H1 (cell line): ENCODE data around the gene PID1. TPM values are rescaled to one million over a fixed set of nuclear protein-coding genes. Genes with fewer than 3 reads are reported as not detected.

Source experiments
- CTCF ChIA-PET: fragments of 300-600 bp; sonication (Branson Sonifier 250); formaldehyde crosslinking; loops from one replicate; lab custom pipeline; 2021; ENCODE audit not compliant: partially characterized antibody; lab: Charles Lee
- POLR2A ChIA-PET: fragments of 300-600 bp; sonication (Branson Sonifier 250); formaldehyde crosslinking; loops from one replicate; lab custom pipeline; 2021; ENCODE audit warnings: inconsistent platforms; ENCODE audit not compliant: partially characterized antibody; lab: Charles Lee
- DNase-seq, 2 experiments: peaks; one replicate each; pipeline versions ENCODE4 v3.0.0 to v3.0.0-alpha.2; 2010 to 2022; ENCODE audit warnings: low spot score in 2 of 2, low read depth in 1 of 2, mixed read lengths in 1 of 2
- FAIRE-seq: peaks from 2 replicates; lab custom pipeline; 2011; peaks lifted over from hg19 to GRCh38; lab: Jason Lieb, UNC
- H2AFZ ChIP-seq: 2 replicates; pipeline ENCODE4 v1.8.1; 2012; ENCODE audit warnings: low read length, inconsistent platforms
- H2AK5ac ChIP-seq: 2 replicates; pipeline ENCODE4 v1.6.1; 2013; ENCODE audit warnings: low read depth, low read length
- H2BK120ac ChIP-seq: replicated peaks from 2 replicates; pipeline ENCODE3; 2013; ENCODE audit warnings: low read depth, low read length, inconsistent platforms
- H2BK12ac ChIP-seq: 2 replicates; pipeline ENCODE4 v1.6.1; 2013; ENCODE audit warnings: low read depth, low read length
- H2BK15ac ChIP-seq: 2 replicates; pipeline ENCODE4 v1.6.1; 2013; ENCODE audit warnings: low read length
- H2BK20ac ChIP-seq: 2 replicates; pipeline ENCODE4 v1.6.1; 2013; ENCODE audit warnings: low read length
- H2BK5ac ChIP-seq: 2 replicates; pipeline ENCODE4 v1.6.1; 2013; ENCODE audit warnings: low read depth, low read length
- H3K14ac ChIP-seq: 2 replicates; pipeline ENCODE4 v1.6.1; 2013; ENCODE audit warnings: inconsistent platforms; ENCODE audit not compliant: insufficient read length
- H3K18ac ChIP-seq: 2 replicates; pipeline ENCODE4 v1.6.1; 2013; ENCODE audit warnings: low read length; ENCODE audit errors: extremely low read depth
- H3K23ac ChIP-seq: 2 replicates; pipeline ENCODE4 v1.6.1; 2013; ENCODE audit warnings: inconsistent platforms; ENCODE audit not compliant: insufficient read length
- H3K23me2 ChIP-seq: 2 replicates; pipeline ENCODE4 v1.6.1; 2013; ENCODE audit warnings: low read depth, low read length
- H3K27ac ChIP-seq: 2 replicates; pipeline ENCODE4 v1.6.1; 2011; ENCODE audit warnings: low read depth, low read length, inconsistent platforms
- H3K27me3 ChIP-seq, 4 experiments: replicated peaks in 1 of 4; 1 replicate in 1 of 4; 2 replicates in 3 of 4; pipeline versions ENCODE4 v1.6.1 to v1.8.1; 2011 to 2013; ENCODE audit warnings: low read length in 3 of 4, mild to moderate bottlenecking in 3 of 4, inconsistent platforms in 2 of 4, mixed read lengths in 2 of 4, moderate library complexity in 1 of 4; ENCODE audit not compliant: control insufficient read depth in 3 of 4, insufficient read depth in 3 of 4; ENCODE audit errors: extremely low read depth in 1 of 4
- H3K36me3 ChIP-seq, 4 experiments: 2 replicates each; pipeline versions ENCODE4 v1.6.1 to v1.8.1; 2011 to 2013; ENCODE audit warnings: mild to moderate bottlenecking in 4 of 4, low read length in 3 of 4, moderate library complexity in 2 of 4, control low read depth in 1 of 4, inconsistent platforms in 1 of 4; ENCODE audit not compliant: insufficient read depth in 4 of 4, control insufficient read depth in 2 of 4
- H3K4ac ChIP-seq: replicated peaks from 2 replicates; pipeline ENCODE3; 2013; ENCODE audit warnings: low read length, low read depth, mixed read lengths, inconsistent platforms; ENCODE audit not compliant: insufficient read length
- H3K4me1 ChIP-seq, 4 experiments: replicated peaks in 1 of 4; 1 replicate in 1 of 4; 2 replicates in 3 of 4; pipeline versions ENCODE4 v1.6.1 to v1.8.1; 2011 to 2013; ENCODE audit warnings: low read length in 3 of 4, inconsistent platforms in 2 of 4, mixed read lengths in 1 of 4; ENCODE audit not compliant: insufficient read depth in 4 of 4, control insufficient read depth in 3 of 4
- H3K4me2 ChIP-seq, 2 experiments: 2 replicates each; pipeline versions ENCODE4 v1.6.1 to v1.8.1; 2011 to 2013; ENCODE audit warnings: low read depth in 2 of 2, low read length in 2 of 2, control low read depth in 1 of 2, inconsistent platforms in 1 of 2, mild to moderate bottlenecking in 1 of 2; ENCODE audit not compliant: insufficient read depth in 1 of 2
- H3K4me3 ChIP-seq, 4 experiments: fragments of 200-600, 300-600 bp in 1 of 4; sonication (generic), shearing (Covaris generic), sonication (Bioruptor Twin) in 1 of 4; 2 replicates each; pipeline versions ENCODE4 v1.5.1 to v1.8.1; 2011 to 2016; ENCODE audit warnings: low read length in 4 of 4, low read depth in 3 of 4, control low read depth in 2 of 4, inconsistent platforms in 2 of 4, mild to moderate bottlenecking in 2 of 4, mixed read lengths in 1 of 4, moderate library complexity in 1 of 4; ENCODE audit not compliant: insufficient read depth in 2 of 4; ENCODE audit errors: extremely low read depth in 1 of 4
- H3K56ac ChIP-seq: replicated peaks from 2 replicates; pipeline ENCODE3; 2013; ENCODE audit warnings: low read depth, mild to moderate bottlenecking, mixed read lengths, low read length, inconsistent platforms; ENCODE audit not compliant: insufficient read length
- H3K79me1 ChIP-seq: 2 replicates; pipeline ENCODE4 v1.6.1; 2013; ENCODE audit warnings: low read depth, low read length, control low read depth
- H3K79me2 ChIP-seq, 2 experiments: 2 replicates each; pipeline versions ENCODE4 v1.6.1 to v1.8.1; 2012 to 2013; ENCODE audit warnings: low read length in 2 of 2, mild to moderate bottlenecking in 2 of 2, inconsistent platforms in 1 of 2; ENCODE audit not compliant: insufficient read depth in 2 of 2, control insufficient read depth in 1 of 2
- H3K9ac ChIP-seq, 4 experiments: replicated peaks in 1 of 4; 1 replicate in 1 of 4; 2 replicates in 3 of 4; pipeline versions ENCODE4 v1.6.1 to v1.8.1; 2011 to 2013; ENCODE audit warnings: low read depth in 3 of 4, low read length in 3 of 4, control low read depth in 2 of 4, mild to moderate bottlenecking in 2 of 4, moderate library complexity in 2 of 4, inconsistent platforms in 1 of 4; ENCODE audit errors: extremely low read depth in 1 of 4
- H3K9me3 ChIP-seq, 2 experiments: 2 replicates each; pipeline versions ENCODE4 v1.6.1 to v1.8.1; 2012 to 2013; ENCODE audit warnings: mild to moderate bottlenecking in 2 of 2, moderate library complexity in 2 of 2, control low read depth in 1 of 2, inconsistent platforms in 1 of 2, low read depth in 1 of 2, low read length in 1 of 2, mixed read lengths in 1 of 2; ENCODE audit not compliant: insufficient read depth in 2 of 2
- H4K20me1 ChIP-seq, 2 experiments: replicated peaks in 1 of 2; 2 replicates each; pipeline versions ENCODE3 to v1.8.1; 2011 to 2013; ENCODE audit warnings: inconsistent platforms in 2 of 2, low read length in 2 of 2, mild to moderate bottlenecking in 1 of 2; ENCODE audit not compliant: insufficient read depth in 2 of 2, control insufficient read depth in 1 of 2
- H4K5ac ChIP-seq: 2 replicates; pipeline ENCODE4 v1.6.1; 2013; ENCODE audit warnings: low read length, low read depth, mixed read lengths, inconsistent platforms; ENCODE audit not compliant: insufficient read length
- H4K8ac ChIP-seq: 2 replicates; pipeline ENCODE4 v1.8.0; 2013; ENCODE audit warnings: mild to moderate bottlenecking, moderate library complexity, low read length, inconsistent platforms; ENCODE audit not compliant: insufficient read depth; ENCODE audit errors: extremely low read depth
- H4K91ac ChIP-seq: replicated peaks from 2 replicates; pipeline ENCODE3; 2013; ENCODE audit warnings: low read length, mixed read lengths, inconsistent platforms; ENCODE audit not compliant: insufficient read length
- BRCA1 ChIP-seq: IDR thresholded peaks from 2 replicates; pipeline ENCODE4 v1.6.1; 2012; ENCODE audit warnings: low read depth, low read length, improper control_type of control experiment
- CHD2 ChIP-seq: IDR thresholded peaks from 2 replicates; pipeline ENCODE4 v1.6.1; 2012; ENCODE audit warnings: low read length, improper control_type of control experiment
- CREB1 ChIP-seq: IDR thresholded peaks from 2 replicates; pipeline ENCODE4 v1.6.1; 2012; ENCODE audit warnings: inconsistent platforms
- GABPA ChIP-seq: IDR thresholded peaks from 2 replicates; pipeline ENCODE4 v1.6.1; 2011; ENCODE audit warnings: mild to moderate bottlenecking, low read length, moderate library complexity, borderline replicate concordance; ENCODE audit not compliant: insufficient read depth
- KDM4A ChIP-seq: IDR thresholded peaks from one replicate; pipeline ENCODE4 v1.7.1; 2012; ENCODE audit warnings: low read depth, mild to moderate bottlenecking, moderate library complexity, low read length, inconsistent platforms; ENCODE audit not compliant: severe bottlenecking
- KDM5A ChIP-seq: fragments of 200-600 bp; IDR thresholded peaks from 2 replicates; pipeline ENCODE4 v1.7.1; 2012; ENCODE audit warnings: mild to moderate bottlenecking, low read length, inconsistent platforms, mixed read lengths
- NRF1 ChIP-seq: IDR thresholded peaks from 2 replicates; pipeline ENCODE4 v1.6.1; 2011; ENCODE audit warnings: mild to moderate bottlenecking, low read depth, low read length, improper control_type of control experiment
- POLR2A ChIP-seq, 2 experiments: IDR thresholded peaks; 1 replicate in 1 of 2; 2 replicates in 1 of 2; pipeline ENCODE4 v1.6.1; 2011; ENCODE audit warnings: low read depth in 2 of 2, low read length in 2 of 2, mild to moderate bottlenecking in 2 of 2; ENCODE audit errors: control extremely low read depth in 1 of 2
- RFX5 ChIP-seq: IDR thresholded peaks from 2 replicates; pipeline ENCODE4 v1.6.1; 2011; ENCODE audit warnings: low read depth, low read length, improper control_type of control experiment, borderline replicate concordance
- SIX5 ChIP-seq: IDR thresholded peaks from 2 replicates; pipeline ENCODE4 v1.6.1; 2011; ENCODE audit warnings: mild to moderate bottlenecking, low read depth, low read length
- SUZ12 ChIP-seq: fragments of 200-600 bp; sonication (generic); IDR thresholded peaks from 2 replicates; pipeline ENCODE4 v1.6.1; 2012; ENCODE audit warnings: mild to moderate bottlenecking, inconsistent platforms, low read length, moderate library complexity, mixed read lengths
- TBP ChIP-seq: IDR thresholded peaks from 2 replicates; pipeline ENCODE4 v1.6.1; 2011; ENCODE audit warnings: low read depth, low read length, improper control_type of control experiment
- USF2 ChIP-seq: IDR thresholded peaks from 2 replicates; pipeline ENCODE4 v1.6.1; 2011; ENCODE audit warnings: low read length, improper control_type of control experiment
- WGBS, 2 experiments: shearing (Covaris generic) in 1 of 2; methylation state at CpG; one replicate each; pipeline versions ENCODE4 v1.1.6 to v1.1.7; 2013 to 2015; ENCODE audit warnings: low lambda C conversion rate in 2 of 2, mixed read lengths in 2 of 2, inconsistent platforms in 1 of 2, low coverage in 1 of 2, missing lambda C conversion rate in 1 of 2; ENCODE audit not compliant: insufficient replicate concordance in 2 of 2, insufficient coverage in 1 of 2, insufficient read length in 1 of 2; ENCODE audit errors: extremely low coverage in 1 of 2, missing lambda C conversion rate in 1 of 2; 5-methylcytosine and 5-hydroxymethylcytosine counted together
- polyA plus RNA-seq, 7 experiments: library from polyadenylated mRNA; depleted of rRNA in 3 of 7; stranded (reverse) in 5 of 7; unstranded in 2 of 7; fragments of >200 nt in 5 of 7; fragments of 200-250 nt in 2 of 7; gene quantifications; 1 replicate in 5 of 7; 2 replicates in 1 of 7; 4 replicates in 1 of 7; pipeline versions ENCODE4 v1.2.1 to v1.2.3, GENCODE V29; 2011 to 2013; ENCODE audit warnings: missing spikeins in 2 of 7, mixed read lengths in 2 of 7
- total RNA-seq: library from RNA; stranded (reverse); fragmentation: NEBNext Ultra II Directional; extraction: Animal tissue kit (Norgen Biotek cat#: 25700); gene quantifications from 2 replicates; pipeline ENCODE4 v1.2.1, GENCODE V29; 2021

PID1 gene
- total and polyA plus RNA-seq, 2 of the 8 experiments (the other 6 are each of a cell fraction or from before 2014, with no cell fraction given): 1.5 to 3.3 TPM

- no peak overlapping the region for H2BK20ac ChIP-seq
- H3K23ac ChIP-seq: no peak overlapping the region
- H4K5ac ChIP-seq: no peak overlapping the region
- H2BK5ac ChIP-seq: no peak overlapping the region
- no peaks in the 10 kb centered on the region for H3K27me3 ChIP-seq
- H3K9ac ChIP-seq: no peak overlapping the region
- no peak overlapping the region for H3K4me2 ChIP-seq
- FAIRE-seq (no peak), DNase-seq (no peak)
- H3K27ac ChIP-seq: no peak overlapping the region
- WGBS, 2 experiments: 90% methylated on average over 5 of the region's 5 CpGs; no CpG with 5 or more reads in 1 of the 2 experiments
- no peak overlapping the region for H3K4ac ChIP-seq
- H3K36me3 ChIP-seq: no peaks in the 10 kb centered on the region
- H4K91ac ChIP-seq: no peak overlapping the region
- no peaks in the 10 kb centered on the region for H3K79me1 ChIP-seq
- H3K4me3 ChIP-seq: no peak overlapping the region
- H2BK12ac ChIP-seq: no peak overlapping the region
- TF ChIP-seq POLR2A (IDR thresholded peaks at IDR 0.05; ENCODE audit: control extremely low read depth in 1 of 2, low read depth in 2 of 2, low read length in 2 of 2) (no peak), USF2 (no peak), NRF1 (no peak), KDM4A (no peak), SUZ12 (no peak), CREB1 (no peak), GABPA (no peak), BRCA1 (no peak), KDM5A (no peak), SIX5 (no peak), RFX5 (no peak), CHD2 (no peak), TBP (no peak)
- H4K20me1 ChIP-seq: no peaks in the 10 kb centered on the region
- H3K4me1 ChIP-seq: no peaks in the 10 kb centered on the region
- H3K79me2 ChIP-seq: no peaks in the 10 kb centered on the region
- H4K8ac ChIP-seq: no peak overlapping the region
- H3K23me2 ChIP-seq: peaks cover 1% of the 10 kb centered on the region; the same call in 1 of the 2 replicates
- H2BK120ac ChIP-seq: no peak overlapping the region
- H2AK5ac ChIP-seq: no peak overlapping the region
- no peak overlapping the region for H3K56ac ChIP-seq
- CTCF ChIA-PET: no interaction called here
- H3K18ac ChIP-seq: no peak overlapping the region
- H3K9me3 ChIP-seq: no peaks in the 10 kb centered on the region
- no peak overlapping the region for H2AFZ ChIP-seq
- no peak overlapping the region for H2BK15ac ChIP-seq
- H3K14ac ChIP-seq: no peak overlapping the region
- POLR2A ChIA-PET: no interaction called here
Observed at GRCh38 chr2:229314117-229314516, 43.0 kb upstream of the PID1 start.
